ENCODE data around the gene VPS45. TPM values are rescaled to one million over a fixed set of nuclear protein-coding genes. Genes with fewer than 3 reads are reported as not detected.

VPS45 gene
- total and polyA plus RNA-seq, 4 donors, result 7.7 to 24.2 (median 14.1) TPM

DNA sequence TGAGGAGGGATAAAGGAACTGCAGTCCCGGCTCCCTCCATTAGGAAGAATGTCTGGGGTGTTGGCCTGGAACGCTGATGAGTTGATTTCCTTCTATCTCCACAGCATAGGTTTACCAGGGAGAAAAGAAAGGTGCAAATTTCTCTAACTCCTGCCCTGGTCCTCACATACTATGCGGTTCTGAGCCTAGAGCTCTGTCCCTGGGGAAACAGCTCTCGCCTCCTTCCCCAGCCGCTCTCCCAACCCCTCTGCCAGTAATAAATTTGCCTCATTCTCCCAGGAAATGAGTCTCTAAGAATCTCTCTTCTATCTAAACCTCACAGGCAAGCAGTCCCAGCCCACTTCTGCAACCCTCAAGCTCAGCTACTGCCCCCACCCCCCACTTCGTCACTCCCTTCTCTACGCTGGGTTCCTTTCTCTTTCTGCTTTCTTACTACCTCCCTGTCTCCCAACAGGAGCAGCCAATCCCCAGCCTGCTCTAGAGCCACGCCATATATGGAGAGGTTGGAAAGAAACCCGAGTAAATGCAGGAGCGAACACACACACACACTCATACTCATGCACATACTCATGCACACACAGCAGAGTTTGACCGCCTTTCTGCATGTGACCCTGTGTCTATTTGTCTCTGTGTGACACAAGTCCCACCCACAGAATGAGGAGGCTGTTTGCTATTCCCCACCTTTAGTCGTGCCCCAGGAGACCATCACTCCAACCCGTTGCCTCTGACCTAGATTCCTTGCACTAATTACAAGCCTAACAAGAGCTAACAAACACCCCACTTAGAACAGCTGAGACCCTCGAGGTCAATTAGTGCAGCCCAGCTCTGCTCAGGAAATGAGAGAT lies 95.5 kb downstream of the VPS45 start:
- no peak overlapping the region for H3K9ac ChIP-seq (ENCODE audit: low read depth in 1 of 2, low read length in 2 of 2)
- TF ChIP-seq, protein P1, sequence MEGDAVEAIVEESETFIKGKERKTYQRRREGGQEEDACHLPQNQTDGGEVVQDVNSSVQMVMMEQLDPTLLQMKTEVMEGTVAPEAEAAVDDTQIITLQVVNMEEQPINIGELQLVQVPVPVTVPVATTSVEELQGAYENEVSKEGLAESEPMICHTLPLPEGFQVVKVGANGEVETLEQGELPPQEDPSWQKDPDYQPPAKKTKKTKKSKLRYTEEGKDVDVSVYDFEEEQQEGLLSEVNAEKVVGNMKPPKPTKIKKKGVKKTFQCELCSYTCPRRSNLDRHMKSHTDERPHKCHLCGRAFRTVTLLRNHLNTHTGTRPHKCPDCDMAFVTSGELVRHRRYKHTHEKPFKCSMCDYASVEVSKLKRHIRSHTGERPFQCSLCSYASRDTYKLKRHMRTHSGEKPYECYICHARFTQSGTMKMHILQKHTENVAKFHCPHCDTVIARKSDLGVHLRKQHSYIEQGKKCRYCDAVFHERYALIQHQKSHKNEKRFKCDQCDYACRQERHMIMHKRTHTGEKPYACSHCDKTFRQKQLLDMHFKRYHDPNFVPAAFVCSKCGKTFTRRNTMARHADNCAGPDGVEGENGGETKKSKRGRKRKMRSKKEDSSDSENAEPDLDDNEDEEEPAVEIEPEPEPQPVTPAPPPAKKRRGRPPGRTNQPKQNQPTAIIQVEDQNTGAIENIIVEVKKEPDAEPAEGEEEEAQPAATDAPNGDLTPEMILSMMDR (IDR thresholded peaks at IDR 0.05; ENCODE audit: low read depth, low read length, missing input control), result peak; percentile 5
- TF ChIP-seq JUND (IDR thresholded peaks at IDR 0.05) (peak in 1 of 2 donors; percentile 20), TAF1 (conservative IDR thresholded peaks at IDR 0.05) (peak; percentile 64), SP1 (IDR thresholded peaks at IDR 0.05) (peak; percentile 54), GABPA (IDR thresholded peaks at IDR 0.05 in 1 of 2, conservative IDR thresholded peaks at IDR 0.05 in 1 of 2) (no peak), FOXA2 (IDR thresholded peaks at IDR 0.05) (no peak), NR2F2 (IDR thresholded peaks at IDR 0.05) (peak; percentile 60), YY1 (IDR thresholded peaks at IDR 0.05) (peak; percentile 13), RXRA (IDR thresholded peaks at IDR 0.05) (peak in 1 of 2 donors; percentile 39), EGR1 (IDR thresholded peaks at IDR 0.05; ENCODE audit: low read depth in 2 of 2) (no peak), FOXA1 (IDR thresholded peaks at IDR 0.05) (no peak)
- TF ChIP-seq, protein P2, sequence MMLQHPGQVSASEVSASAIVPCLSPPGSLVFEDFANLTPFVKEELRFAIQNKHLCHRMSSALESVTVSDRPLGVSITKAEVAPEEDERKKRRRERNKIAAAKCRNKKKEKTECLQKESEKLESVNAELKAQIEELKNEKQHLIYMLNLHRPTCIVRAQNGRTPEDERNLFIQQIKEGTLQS (IDR thresholded peaks at IDR 0.05), result no peak
- TF ChIP-seq, protein P3, sequence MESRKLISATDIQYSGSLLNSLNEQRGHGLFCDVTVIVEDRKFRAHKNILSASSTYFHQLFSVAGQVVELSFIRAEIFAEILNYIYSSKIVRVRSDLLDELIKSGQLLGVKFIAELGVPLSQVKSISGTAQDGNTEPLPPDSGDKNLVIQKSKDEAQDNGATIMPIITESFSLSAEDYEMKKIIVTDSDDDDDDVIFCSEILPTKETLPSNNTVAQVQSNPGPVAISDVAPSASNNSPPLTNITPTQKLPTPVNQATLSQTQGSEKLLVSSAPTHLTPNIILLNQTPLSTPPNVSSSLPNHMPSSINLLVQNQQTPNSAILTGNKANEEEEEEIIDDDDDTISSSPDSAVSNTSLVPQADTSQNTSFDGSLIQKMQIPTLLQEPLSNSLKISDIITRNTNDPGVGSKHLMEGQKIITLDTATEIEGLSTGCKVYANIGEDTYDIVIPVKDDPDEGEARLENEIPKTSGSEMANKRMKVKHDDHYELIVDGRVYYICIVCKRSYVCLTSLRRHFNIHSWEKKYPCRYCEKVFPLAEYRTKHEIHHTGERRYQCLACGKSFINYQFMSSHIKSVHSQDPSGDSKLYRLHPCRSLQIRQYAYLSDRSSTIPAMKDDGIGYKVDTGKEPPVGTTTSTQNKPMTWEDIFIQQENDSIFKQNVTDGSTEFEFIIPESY (IDR thresholded peaks at IDR 0.05), result no peak
- TF ChIP-seq, protein P4, sequence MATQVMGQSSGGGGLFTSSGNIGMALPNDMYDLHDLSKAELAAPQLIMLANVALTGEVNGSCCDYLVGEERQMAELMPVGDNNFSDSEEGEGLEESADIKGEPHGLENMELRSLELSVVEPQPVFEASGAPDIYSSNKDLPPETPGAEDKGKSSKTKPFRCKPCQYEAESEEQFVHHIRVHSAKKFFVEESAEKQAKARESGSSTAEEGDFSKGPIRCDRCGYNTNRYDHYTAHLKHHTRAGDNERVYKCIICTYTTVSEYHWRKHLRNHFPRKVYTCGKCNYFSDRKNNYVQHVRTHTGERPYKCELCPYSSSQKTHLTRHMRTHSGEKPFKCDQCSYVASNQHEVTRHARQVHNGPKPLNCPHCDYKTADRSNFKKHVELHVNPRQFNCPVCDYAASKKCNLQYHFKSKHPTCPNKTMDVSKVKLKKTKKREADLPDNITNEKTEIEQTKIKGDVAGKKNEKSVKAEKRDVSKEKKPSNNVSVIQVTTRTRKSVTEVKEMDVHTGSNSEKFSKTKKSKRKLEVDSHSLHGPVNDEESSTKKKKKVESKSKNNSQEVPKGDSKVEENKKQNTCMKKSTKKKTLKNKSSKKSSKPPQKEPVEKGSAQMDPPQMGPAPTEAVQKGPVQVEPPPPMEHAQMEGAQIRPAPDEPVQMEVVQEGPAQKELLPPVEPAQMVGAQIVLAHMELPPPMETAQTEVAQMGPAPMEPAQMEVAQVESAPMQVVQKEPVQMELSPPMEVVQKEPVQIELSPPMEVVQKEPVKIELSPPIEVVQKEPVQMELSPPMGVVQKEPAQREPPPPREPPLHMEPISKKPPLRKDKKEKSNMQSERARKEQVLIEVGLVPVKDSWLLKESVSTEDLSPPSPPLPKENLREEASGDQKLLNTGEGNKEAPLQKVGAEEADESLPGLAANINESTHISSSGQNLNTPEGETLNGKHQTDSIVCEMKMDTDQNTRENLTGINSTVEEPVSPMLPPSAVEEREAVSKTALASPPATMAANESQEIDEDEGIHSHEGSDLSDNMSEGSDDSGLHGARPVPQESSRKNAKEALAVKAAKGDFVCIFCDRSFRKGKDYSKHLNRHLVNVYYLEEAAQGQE (IDR thresholded peaks at IDR 0.05), result peak; percentile 28
- no peak overlapping the region for H3K4me3 ChIP-seq (ENCODE audit: low read depth in 1 of 3, low read length in 3 of 3)
- no peaks in the 10 kb centered on the region for H3K9me3 ChIP-seq (ENCODE audit: control insufficient read depth in 4 of 4, low read length in 3 of 4)
- H3K4me1 ChIP-seq (ENCODE audit: control insufficient read depth in 4 of 4, insufficient read depth in 4 of 4, low read length in 3 of 4), result peaks cover 0 to 3% (median 0%) of the 10 kb centered on the region in 4 donors
- 46% methylated on average over 14 of the region's 14 CpGs for WGBS
- DNase-seq (ENCODE audit: low spot score), result peak; percentile 64
- no peaks in the 10 kb centered on the region for H3K36me3 ChIP-seq (ENCODE audit: control insufficient read depth in 4 of 4, insufficient read depth in 3 of 4, low read depth in 1 of 4, low read length in 3 of 4)
- H3K27ac ChIP-seq (ENCODE audit: low read depth in 1 of 2, low read length in 2 of 2), result peak overlapping the region; percentile 63 to 81
- no peaks in the 10 kb centered on the region for H3K27me3 ChIP-seq (ENCODE audit: control insufficient read depth in 4 of 4, insufficient read depth in 4 of 4, low read length in 3 of 4)

DNA sequence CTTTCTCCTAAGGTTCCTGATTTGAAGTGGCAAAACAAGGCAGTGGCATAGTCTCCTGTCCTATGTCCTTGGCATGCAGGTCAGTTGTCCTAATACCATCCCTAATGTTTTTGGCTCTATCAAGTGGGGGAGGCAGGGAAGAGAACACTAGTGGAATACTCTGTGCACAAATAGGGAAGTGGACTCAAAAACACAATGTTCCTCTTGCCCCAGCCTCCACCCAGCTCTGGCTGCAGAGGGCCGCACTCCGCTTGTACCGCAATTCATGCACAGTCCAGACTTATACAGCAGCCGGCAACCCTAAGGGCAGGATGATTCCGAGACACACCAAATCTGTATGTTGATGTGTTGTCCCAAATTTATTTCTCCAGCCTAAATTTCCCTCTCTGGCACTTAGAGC lies 96.6 kb downstream of the VPS45 start:
- 93% methylated on average over 5 of the region's 5 CpGs for WGBS
- Histone ChIP-seq H3K9me3 (ENCODE audit: control insufficient read depth in 4 of 4, low read length in 3 of 4) (no peaks in the 10 kb centered on the region), H3K4me1 (ENCODE audit: control insufficient read depth in 4 of 4, insufficient read depth in 4 of 4, low read length in 3 of 4) (peaks cover 0 to 3% (median 0%) of the 10 kb centered on the region in 4 donors), H3K9ac (ENCODE audit: low read depth in 1 of 2, low read length in 2 of 2) (no peak overlapping the region), H3K36me3 (ENCODE audit: control insufficient read depth in 4 of 4, insufficient read depth in 3 of 4, low read depth in 1 of 4, low read length in 3 of 4) (no peaks in the 10 kb centered on the region), H3K4me3 (ENCODE audit: low read depth in 1 of 3, low read length in 3 of 3) (no peak overlapping the region), H3K27ac (ENCODE audit: low read depth in 1 of 2, low read length in 2 of 2) (peak overlapping the region; percentile 23 to 63), H3K27me3 (ENCODE audit: control insufficient read depth in 4 of 4, insufficient read depth in 4 of 4, low read length in 3 of 4) (no peaks in the 10 kb centered on the region)
- TF ChIP-seq RAD21 (IDR thresholded peaks at IDR 0.05) (peak in 1 of 2 donors; percentile 5), FOXA1 (IDR thresholded peaks at IDR 0.05) (no peak), GABPA (IDR thresholded peaks at IDR 0.05 in 1 of 2, conservative IDR thresholded peaks at IDR 0.05 in 1 of 2) (no peak), HNF4G (IDR thresholded peaks at IDR 0.05) (no peak)
- TF ChIP-seq, protein P5, sequence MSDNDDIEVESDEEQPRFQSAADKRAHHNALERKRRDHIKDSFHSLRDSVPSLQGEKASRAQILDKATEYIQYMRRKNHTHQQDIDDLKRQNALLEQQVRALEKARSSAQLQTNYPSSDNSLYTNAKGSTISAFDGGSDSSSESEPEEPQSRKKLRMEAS (IDR thresholded peaks at IDR 0.05), result no peak
- TF ChIP-seq, protein P2 (IDR thresholded peaks at IDR 0.05), result no peak
- TF ChIP-seq, protein P1 (IDR thresholded peaks at IDR 0.05; ENCODE audit: low read depth, low read length, missing input control), result no peak
- DNase-seq (ENCODE audit: low spot score), result no peak
